Measurements from ENCODE around the gene TLCD3A. TPM values are rescaled to one million over a fixed set of nuclear protein-coding genes. Genes with fewer than 3 reads are reported as not detected.

TLCD3A gene
- polyA plus RNA-seq, 1 of the 3 experiments (the other 2 are of a cell fraction): 31.7 TPM

DNA sequence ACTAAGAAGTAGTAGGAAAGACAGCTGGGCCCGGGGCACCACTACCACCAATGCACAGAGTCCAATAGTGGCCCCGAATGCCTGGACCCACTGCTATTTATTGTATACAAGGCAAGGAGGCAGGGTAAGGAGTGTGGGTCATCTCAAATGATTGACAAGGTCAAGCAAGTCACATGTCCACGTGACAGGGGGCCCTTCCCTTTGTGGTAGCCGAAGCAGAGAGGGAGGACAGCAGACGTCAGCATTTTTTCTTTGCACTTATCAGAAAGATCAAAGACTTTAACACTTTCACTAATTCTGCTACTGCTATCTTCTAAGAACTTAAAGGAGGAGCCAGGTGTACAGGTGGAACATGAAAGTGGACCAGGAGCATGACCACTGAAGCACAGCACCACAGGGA, 24.3 kb upstream of the TLCD3A start:
- Histone ChIP-seq H3K4me3 (ENCODE audit: low read depth in 2 of 2, low read length in 1 of 2) (no peak overlapping the region), H3K79me2 (ENCODE audit: insufficient read depth) (peaks cover 97% of the 10 kb centered on the region), H3K27ac (ENCODE audit: low read depth in 2 of 2, low read length in 1 of 2) (no peak overlapping the region), H3F3A (replicated peaks; ENCODE audit: insufficient read depth) (no peaks in the 10 kb centered on the region), H4K20me1 (ENCODE audit: insufficient read depth) (peaks cover 9% of the 10 kb centered on the region; the same call in 1 of the 2 replicates), H3K9me3 (no peaks in the 10 kb centered on the region), H2AFZ (ENCODE audit: low read depth) (no peak overlapping the region), H3K4me2 (no peak overlapping the region), H3K9me2 (no peaks in the 10 kb centered on the region), H3K36me3 (replicated peaks in 1 of 2; ENCODE audit: control insufficient read depth in 1 of 2, insufficient read depth in 2 of 2, low read length in 1 of 2) (peaks cover 22 to 25% of the 10 kb centered on the region in 2 experiments), H3K27me3 (ENCODE audit: insufficient read depth) (no peaks in the 10 kb centered on the region), H3K9ac (no peak overlapping the region), H3K4me1 (ENCODE audit: control insufficient read depth in 1 of 2, insufficient read depth in 2 of 2, low read depth in 1 of 2, low read length in 1 of 2) (peaks cover 4 to 14% of the 10 kb centered on the region in 2 experiments; a peak in 1 of 4 replicates)
- WGBS (ENCODE audit: low lambda C conversion rate): 85% methylated on average over 5 of the region's 5 CpGs
- ChIA-PET CTCF (interaction anchor here (0.7 to 12.1 kb wide), 2 partner anchors 296 to 297 kb away, joined by 3 to 255 read pairs; a partner anchor contains a TSS), POLR2A (no interaction called here)
- no peak for TF ChIP-seq FOXJ3 (CRISPR knock-in tag; IDR thresholded peaks at IDR 0.05)
- no peak for TF ChIP-seq YY1 (IDR thresholded peaks at IDR 0.05; ENCODE audit: low read depth)
- TF ChIP-seq ELF1 (IDR thresholded peaks at IDR 0.05): no peak
- TF ChIP-seq RCOR1 (IDR thresholded peaks at IDR 0.05; ENCODE audit: low read length): no peak
- no peak for TF ChIP-seq RFX5 (IDR thresholded peaks at IDR 0.05; ENCODE audit: low read length)
- TF ChIP-seq, protein P1, sequence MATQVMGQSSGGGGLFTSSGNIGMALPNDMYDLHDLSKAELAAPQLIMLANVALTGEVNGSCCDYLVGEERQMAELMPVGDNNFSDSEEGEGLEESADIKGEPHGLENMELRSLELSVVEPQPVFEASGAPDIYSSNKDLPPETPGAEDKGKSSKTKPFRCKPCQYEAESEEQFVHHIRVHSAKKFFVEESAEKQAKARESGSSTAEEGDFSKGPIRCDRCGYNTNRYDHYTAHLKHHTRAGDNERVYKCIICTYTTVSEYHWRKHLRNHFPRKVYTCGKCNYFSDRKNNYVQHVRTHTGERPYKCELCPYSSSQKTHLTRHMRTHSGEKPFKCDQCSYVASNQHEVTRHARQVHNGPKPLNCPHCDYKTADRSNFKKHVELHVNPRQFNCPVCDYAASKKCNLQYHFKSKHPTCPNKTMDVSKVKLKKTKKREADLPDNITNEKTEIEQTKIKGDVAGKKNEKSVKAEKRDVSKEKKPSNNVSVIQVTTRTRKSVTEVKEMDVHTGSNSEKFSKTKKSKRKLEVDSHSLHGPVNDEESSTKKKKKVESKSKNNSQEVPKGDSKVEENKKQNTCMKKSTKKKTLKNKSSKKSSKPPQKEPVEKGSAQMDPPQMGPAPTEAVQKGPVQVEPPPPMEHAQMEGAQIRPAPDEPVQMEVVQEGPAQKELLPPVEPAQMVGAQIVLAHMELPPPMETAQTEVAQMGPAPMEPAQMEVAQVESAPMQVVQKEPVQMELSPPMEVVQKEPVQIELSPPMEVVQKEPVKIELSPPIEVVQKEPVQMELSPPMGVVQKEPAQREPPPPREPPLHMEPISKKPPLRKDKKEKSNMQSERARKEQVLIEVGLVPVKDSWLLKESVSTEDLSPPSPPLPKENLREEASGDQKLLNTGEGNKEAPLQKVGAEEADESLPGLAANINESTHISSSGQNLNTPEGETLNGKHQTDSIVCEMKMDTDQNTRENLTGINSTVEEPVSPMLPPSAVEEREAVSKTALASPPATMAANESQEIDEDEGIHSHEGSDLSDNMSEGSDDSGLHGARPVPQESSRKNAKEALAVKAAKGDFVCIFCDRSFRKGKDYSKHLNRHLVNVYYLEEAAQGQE (IDR thresholded peaks at IDR 0.05; ENCODE audit: low read depth, low read length): no peak
- TF ChIP-seq GATA2 (CRISPR knock-in tag; IDR thresholded peaks at IDR 0.05): no peak
- no peak for TF ChIP-seq TEAD4 (IDR thresholded peaks at IDR 0.05; ENCODE audit: borderline replicate concordance, insufficient read depth)
- TF ChIP-seq RXRA (IDR thresholded peaks at IDR 0.05; ENCODE audit: borderline replicate concordance, low read depth): no peak
- TF ChIP-seq CHD2 (IDR thresholded peaks at IDR 0.05; ENCODE audit: low read length, partially characterized antibody): no peak
- TF ChIP-seq SMC3 (IDR thresholded peaks at IDR 0.05; ENCODE audit: low read depth, low read length): no peak
- TF ChIP-seq, protein P2, sequence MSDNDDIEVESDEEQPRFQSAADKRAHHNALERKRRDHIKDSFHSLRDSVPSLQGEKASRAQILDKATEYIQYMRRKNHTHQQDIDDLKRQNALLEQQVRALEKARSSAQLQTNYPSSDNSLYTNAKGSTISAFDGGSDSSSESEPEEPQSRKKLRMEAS (IDR thresholded peaks at IDR 0.05; ENCODE audit: low read depth): no peak
- TF ChIP-seq FOSL2 (IDR thresholded peaks at IDR 0.05; ENCODE audit: borderline replicate concordance, low read depth): no peak
- TF ChIP-seq GABPA (IDR thresholded peaks at IDR 0.05; ENCODE audit: low read depth): no peak
- TF ChIP-seq FOXM1 (IDR thresholded peaks at IDR 0.05; ENCODE audit: low read depth): no peak
- no peak for TF ChIP-seq MEF2A (IDR thresholded peaks at IDR 0.05; ENCODE audit: borderline replicate concordance, low read depth)
- no peak for TF ChIP-seq POLR2AphosphoS5 (IDR thresholded peaks at IDR 0.05; ENCODE audit: low read depth, low read length)
- no peak for TF ChIP-seq NRF1 (IDR thresholded peaks at IDR 0.05; ENCODE audit: low read depth, low read length)
- no peak for DNase-seq
